NCI-H1092 (cell line): ENCODE data around the gene CCL15.

Source experiments
- DNase-seq: peaks from one replicate; lab custom pipeline; 2025; lab: John Stamatoyannopoulos, UW

The CCL15 gene

DNA sequence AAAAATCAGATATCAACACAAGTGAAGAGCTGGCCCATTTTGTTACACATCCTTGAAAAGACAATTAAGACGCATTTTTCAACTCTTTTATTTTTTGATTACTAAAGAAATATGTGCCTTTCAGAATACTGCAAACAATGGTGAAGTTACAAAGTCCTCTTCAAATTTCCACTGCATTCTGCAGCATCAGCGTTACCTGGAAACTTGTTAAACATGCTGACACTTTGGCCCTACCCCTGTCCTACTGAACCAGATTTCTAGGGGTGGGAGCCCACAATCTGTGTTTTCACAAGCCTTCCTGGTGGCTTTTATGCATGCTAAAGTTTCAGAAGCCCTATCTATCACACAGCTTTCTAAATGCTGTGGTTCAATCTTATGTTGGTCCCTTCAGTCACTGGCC lies 10.3 kb downstream of the CCL15 start:
- DNase-seq = no peak

DNA sequence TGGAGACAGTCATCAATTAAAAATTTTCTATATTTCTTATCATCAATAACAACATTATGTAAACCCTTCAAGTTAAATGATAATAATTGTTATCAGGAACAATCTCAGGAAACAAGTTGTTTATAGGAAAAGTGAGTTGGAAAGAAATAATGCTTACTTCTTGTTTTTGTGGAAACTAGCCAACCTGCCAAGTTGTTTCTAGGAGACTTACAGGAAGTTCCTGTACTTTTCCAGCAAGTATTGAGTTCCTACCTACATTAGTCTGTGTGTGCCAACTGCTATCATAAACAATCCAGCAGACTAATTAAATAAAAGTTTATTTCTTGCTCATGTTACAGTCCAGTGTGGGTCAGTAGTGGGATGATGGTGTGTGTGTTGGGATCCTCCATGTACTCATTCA lies 13.2 kb downstream of the CCL15 start:
- DNase-seq = no peak

DNA sequence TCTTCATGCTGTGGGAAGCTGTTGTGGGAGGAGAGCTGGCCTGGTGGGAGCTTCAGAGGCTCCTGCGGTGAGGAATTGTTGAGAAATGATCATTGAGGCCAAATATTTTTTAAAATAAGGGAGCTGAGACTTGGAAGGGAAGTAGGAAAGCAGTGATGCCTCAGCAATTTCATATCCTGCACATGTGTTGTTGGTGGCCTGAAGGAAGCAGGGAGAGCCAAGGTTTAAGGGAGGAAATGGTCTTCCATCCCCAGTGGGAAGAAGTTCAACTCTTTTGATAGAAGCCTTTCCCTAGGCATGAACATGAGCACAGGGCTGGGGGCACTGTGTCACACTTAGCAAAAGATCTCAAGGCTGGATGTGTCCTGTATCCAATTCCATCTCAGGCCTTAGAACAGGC lies 14.7 kb downstream of the CCL15 start, which contains the start of gene CCL14:
TSS of gene CCL14 (minus strand) at position 87 of the 400 bp plus-strand sequence. CDS start at position 7, 80 bp downstream.
- DNase-seq = no peak

DNA sequence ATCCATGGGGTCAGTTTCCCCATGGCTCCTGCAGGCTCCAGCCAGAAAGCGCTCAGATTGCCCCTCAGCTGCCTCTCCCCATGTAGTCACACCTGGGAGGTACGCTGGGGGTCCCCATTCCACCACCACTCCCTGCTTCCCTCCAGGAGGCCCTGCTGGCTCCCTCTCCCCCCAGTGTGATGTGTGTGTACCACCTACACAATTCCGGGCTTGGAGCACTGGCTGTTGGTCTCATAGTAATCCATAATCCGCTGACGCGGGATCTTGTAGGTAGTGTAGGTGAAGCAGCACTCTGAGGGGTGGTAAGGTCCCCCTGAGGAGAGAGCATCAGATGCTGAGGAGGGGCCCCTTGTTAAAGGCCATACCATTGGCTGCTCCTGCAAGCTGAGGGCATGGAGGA lies 17.2 kb downstream of the CCL15 start:
- no peak for DNase-seq

DNA sequence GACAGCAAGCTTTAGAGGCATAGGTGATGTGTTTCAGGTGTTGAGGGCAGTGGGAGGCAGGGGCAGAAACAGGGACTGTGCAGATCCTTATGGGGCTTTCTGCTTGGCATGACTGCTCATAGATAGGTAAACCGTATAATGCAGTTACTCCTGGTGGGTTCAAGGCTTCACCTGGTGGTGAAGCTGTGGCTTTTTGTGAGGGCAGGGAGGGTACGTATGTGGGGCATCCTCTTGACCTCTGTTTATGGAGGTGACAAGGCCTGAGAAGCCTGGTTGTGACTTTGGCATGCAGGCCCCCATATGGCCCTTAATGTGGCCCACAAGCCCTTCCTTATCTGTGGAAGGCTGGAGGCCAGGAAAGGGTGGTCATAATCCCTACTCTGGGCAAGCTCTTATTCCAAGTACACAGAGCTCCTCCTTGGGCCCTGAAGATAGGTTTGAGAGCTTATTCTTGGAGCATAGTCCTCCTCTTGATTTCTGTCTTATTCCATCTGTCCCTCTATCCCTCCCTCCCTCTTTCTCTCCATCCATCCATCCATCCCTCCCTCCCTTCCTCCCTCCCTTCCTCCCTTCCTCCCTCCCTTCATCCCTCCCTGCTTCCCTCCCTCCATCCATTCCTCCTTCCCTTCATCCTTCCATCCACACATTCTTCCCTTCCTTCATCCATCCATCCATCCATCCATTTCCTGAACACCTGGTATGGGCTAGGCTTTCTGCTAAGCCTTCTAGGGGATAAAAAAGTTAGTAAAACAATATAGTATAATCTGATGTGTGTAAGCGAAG lies 18.8 kb downstream of the CCL15 start:
- DNase-seq = no peak

DNA sequence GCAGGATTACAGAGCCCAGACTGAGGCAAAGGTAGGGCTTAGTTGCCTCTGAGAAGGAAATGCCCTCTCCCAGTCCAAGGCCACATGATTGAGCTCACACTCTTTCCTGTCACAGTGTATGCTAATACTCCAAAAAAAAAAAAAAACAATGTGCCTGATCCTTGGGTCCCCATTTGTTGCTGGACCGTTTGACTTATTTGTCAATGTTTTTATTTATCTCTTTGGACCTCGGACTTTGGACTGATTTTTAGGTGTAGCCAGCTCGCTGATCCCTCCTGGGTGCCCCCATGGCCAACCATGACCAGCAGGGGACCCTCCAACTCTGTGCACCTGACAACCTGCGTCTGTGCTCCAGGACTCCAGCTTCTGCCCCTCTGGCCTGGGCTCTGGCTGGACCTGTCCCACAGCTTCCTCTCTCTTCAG lies 19.4 kb downstream of the CCL15 start:
- no peak for DNase-seq

DNA sequence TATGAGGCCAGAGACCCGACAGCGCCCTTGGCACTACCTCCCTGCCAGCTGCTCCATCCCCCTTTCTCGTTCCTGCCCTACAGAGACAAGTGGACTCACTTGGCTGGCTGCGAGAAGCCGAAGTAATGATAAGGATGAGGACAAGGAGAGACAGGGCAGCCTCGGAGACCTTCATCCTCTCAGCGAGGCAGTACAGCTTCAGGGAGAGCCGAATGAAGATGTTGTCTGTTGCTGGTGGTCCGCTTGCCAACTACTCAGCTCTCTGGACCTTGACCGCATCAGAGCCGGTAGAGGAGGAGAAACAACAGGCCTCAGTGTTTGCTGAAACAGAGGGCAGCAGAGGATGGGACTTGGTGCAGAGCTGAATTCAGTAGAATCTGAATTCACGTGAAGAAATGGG lies 20.1 kb downstream of the CCL15 start, which contains the start of gene CCL16:
TSS of gene CCL16 (minus strand) at position 252 of the 400 bp plus-strand sequence. CDS start at position 175, 77 bp downstream.
- DNase-seq = no peak

DNA sequence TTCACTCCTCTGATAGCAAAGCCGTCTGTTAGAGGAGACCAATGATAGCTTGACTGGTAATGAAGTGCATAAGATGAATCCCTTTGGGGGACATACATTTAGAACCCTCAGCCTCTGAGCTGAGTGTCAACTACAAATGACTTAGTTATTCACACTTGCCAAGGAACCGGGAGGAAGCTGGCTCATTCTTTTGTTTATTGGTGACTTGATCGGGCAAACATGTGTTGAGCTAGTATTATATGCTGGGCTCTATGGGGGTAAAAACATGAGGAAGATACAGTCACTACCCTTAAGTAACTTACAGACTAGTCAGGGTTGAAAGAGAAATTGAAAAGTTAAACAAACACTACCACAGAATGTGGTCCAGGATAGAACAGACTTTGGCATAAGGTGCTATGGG lies 23.0 kb downstream of the CCL15 start:
- no peak for DNase-seq

DNA sequence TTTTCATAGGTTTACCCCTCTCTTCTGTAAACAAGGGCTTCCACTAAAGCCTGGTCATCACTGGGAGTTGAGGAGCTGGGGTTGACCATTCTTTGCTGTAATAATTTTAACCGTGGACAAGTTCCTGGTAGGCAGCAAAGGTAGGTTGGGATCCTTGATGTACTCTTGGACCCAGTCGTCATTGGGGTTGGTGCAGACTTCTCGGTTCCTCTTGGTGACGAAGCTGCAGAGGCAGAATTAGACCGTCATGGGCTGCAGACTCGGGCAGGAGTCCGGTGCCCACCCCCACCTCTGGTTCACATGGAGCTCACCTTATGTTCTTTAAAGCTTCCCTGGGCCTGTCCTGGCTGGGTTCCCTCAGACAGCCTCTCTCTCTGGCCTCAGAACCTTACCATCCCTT lies 23.8 kb downstream of the CCL15 start:
- no peak for DNase-seq

DNA sequence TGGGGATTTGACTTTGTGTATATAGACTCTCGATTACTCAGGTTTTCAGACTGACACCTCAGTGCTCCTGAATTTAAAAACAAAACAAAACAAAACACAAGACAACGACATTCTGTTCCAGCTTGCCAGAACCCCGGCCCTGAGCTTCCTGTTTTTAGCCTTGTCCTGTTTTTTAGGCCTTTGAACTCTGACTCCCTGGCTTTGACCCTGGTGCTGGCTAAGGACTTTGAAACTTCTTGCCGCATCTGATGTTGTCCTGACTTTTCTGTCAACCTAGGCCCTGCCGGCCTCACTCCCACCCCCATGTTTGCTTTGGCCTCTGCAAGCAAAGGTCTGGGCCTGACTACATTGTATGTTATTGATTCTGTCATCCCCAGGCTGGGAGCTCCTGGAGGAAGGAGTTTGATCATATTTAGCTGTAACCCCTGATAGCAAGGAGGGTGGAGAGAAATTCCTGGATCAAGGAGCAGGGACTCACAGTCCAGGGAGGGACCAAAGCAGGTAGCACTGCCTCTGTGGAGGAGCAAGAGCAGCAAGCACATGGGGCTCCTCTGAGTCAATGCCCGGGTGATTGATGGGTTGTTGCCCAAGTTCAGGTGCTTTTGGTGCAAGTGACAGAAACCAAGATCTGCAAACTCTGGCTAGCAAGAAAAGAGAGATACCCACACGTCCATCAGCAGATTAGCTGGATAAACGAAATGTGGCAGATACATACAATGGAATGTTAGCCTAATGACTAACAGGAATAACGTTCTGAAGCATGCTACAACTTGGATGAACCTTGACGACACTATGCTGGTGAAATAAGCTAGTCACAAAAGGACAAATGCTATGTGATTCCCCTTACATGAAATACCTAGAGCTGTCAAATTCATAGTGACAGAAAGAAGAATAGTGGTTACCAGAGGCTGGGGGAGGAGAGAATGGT lies 27.8 kb downstream of the CCL15 start:
- DNase-seq = no peak

DNA sequence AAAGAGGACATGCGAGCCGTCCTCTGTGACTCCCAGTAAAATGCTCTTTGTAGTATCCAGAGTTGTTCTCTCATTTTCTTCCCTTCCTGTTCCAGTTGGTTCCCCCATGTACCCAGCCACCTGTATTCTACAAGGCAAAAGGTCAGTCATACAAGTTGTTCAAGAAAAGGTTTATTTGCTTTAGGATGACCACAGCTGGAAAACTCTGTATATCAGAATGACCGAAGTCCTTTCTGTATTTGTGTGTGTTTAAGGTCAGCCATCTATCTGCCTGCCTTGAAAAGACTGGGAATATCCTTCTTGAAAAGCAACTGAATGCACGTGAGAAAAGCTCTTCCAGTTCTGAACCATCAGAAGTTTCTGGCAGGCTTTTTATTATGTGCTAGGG lies 28.4 kb downstream of the CCL15 start:
- DNase-seq = no peak

DNA sequence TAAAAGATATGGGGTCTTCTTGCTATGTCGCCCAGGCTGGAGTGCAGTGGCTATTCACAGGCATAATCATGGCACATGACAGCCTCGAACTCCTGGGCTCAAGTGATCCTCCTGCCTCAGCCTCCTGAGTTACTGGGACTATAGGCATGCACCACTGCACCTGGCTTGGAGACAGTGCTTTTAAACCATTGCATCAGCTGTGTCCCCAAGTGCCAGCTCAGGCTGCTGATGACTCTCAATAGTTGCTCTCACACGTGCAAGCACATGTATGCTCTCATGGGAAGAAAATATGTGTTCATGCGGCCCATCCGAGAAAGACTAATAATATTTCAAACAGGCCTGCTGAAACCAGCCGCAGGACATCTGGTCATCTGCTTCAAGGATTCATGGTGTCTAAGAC lies 28.8 kb downstream of the CCL15 start:
- no peak for DNase-seq

DNA sequence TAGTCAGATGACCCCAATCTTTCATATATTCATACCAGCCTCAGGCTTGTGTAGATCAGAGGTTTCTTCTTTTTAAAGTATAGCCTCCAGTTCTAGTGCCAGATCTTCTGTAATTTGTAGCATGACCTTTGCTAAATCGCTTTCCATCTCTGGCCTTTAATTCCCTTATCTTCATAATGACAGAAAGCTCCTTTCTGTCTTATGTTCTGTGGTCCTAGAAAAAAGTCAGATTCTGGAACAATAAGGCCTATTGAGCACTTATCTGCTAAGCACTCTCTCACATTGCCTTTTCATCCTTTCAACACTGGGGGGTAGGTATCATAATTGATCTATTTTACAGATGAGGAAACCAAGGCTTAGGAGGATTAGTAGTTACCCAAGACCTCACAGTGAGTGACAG lies 29.3 kb downstream of the CCL15 start:
- no peak for DNase-seq

DNA sequence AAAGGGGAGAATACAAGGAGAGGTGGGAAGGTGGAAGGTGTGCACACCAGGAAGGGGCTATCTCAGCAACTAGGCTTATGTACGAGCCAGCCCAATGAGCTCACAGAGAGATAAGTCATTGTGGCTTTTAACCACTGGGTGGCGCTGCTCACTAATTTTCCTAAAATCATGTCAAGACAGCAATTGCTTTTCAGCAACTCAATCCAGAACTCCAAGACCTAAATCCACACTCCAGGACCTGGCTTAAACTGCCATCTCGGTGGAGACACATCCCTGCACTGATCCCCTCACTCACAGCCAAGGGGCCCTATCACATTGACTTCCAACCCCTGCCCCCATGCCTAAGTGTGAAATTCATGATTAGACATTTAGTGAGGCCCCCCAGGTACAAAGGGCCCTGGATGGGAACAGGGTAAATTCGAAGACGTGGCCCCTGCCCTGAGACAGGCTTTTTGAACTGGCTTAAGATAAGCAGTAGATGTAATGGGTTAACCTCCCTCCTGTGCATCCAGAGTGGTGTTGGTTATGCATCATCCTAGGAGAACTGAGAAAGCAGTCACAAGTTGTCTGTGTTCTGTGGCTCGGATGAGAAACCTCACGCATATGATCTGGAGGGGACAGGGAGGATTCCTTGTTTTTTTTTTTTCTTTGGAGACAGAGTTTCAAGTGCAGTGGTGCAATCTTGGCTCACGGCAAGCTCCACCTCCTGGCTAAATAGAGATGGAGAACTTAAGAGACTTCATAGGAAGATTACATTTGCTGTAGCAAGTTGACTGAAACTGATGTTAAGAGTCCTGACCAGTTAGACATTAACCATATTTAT lies 31.6 kb downstream of the CCL15 start:
- peak; percentile 78 for DNase-seq

DNA sequence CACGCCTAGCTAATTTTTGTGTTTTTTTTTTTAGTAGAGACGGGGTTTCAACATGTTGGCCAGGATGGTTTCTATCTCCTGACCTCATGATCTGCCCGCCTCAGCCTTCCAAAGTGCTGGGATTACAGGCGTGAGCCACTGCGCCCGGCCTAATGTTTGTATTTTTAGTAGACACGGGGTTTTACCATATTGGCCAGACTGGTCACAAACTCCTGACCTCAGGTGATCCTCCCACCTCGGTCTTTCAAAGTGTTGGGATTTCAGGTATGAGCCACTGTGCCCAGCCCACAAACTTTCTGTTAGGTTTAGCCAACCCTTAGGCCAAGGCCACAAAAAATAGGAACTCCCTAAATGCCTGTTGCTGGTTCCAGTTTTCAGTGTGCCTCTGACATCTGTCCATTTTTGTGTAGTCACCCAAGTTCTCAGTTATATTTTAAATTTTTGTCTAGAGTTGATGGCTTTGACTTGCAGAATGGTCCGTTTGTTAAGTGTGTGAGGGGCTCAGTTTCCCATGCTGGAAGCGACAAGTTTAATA lies 32.8 kb downstream of the CCL15 start:
- no peak for DNase-seq

DNA sequence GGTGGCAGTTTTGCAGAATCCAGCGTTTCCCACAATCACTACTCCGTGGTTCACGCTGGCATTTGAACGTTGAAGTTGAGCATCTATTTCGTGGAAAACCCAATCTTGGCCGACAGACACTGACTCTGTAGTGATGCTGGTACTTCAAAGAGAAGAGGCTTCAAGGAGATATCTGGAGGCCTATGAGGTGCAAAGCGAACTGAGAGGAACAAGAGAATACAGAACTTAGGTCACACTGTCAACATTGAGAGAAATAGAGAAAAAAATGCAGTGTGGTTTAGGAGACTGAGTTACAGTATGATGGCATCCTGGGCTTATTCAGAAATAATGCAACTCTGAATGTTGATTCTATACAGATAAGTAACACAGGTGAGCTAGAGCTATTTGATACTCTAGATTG lies 36.1 kb downstream of the CCL15 start:
- DNase-seq = no peak

DNA sequence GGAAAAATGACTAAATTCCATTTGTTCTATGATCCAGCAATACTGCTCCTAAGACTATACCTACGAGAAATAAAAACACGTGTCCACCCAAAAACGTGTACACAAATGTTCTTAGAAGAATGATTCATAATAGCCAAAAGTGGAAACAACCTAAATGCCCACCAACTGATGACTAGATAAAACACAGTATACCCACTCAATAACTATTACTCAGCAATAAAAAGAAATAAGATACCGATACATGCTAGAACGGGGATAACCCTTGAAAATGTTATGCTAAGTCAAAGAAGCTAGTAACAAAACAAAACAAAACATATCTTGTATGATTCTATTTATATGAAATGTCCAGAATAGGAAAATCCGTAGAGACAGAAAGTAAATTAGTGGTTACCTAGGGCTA lies 37.7 kb downstream of the CCL15 start:
- DNase-seq = no peak

DNA sequence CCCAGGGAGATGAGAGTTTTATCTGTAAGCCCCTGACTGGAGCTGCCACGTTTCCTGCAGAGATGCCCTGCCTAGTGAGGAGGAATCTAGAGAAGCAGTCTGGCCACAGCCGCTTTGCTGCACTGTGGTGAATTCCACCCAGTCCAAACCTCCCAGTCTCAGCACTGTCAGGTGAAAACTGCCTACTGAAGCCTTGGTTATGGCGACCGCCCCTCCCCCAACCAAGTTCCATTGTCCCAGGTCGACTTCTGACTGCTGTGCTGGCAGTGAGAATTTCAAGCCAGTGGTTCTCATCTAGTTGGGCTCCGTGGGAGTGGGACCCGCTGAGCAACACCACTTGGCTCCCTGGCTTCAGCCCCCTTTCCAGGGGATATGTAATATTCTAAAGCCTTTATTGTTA lies 47.6 kb downstream of the CCL15 start:
- DNase-seq = no peak

DNA sequence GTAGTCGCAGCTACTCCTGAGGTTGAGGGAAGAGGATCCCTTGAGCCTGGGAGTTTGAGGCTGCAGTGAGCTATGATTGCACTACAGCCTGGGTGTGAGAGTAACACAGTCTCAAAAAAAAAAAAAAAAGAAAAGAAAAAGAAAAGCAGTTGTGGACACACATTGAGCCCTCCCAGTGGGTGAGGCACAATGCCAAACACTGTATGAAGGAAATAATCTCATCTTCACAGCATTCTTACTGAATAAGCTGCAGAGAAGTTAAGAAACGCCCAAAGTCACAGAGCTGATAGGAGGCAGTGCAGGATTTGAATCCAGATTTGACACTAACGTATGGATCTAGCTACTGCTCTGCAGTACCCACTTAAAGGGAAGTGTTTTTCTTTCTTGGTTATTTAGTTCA lies 52.0 kb downstream of the CCL15 start:
- DNase-seq = no peak

DNA sequence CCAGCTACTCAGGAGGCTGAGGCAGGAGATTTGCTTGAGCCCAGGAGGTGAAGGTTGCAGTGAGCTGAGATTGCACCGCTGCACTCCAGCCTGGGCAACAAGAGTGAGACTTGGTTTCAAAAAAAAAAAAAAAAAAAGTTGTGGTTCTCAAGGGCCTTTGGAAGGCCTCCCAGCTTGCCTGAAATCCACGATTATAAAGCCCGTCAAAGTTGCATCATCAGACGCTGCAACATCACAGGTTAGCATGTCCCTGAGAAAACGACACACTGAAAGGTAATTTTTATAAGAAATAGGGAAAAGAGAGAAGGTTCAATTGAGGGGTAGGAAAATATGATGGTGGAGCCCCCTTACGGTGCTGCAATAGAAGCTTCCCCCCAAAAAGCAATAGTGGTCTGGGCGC lies 53.3 kb downstream of the CCL15 start:
- no peak for DNase-seq
